HFFc6 (cell line): ENCODE measurements around the gene NPAS2. TPM values are rescaled to one million over a fixed set of nuclear protein-coding genes. Genes with fewer than 3 reads are reported as not detected.

Experiments
- DNase-seq: peaks from one replicate; pipeline ENCODE4 v3.0.0-alpha.2; 2018
- H3K27ac Mint-ChIP-seq: 2 replicates; pipeline ENCODE4 v1.8.0; 2020; ENCODE audit warnings: mild to moderate bottlenecking, mixed read lengths
- H3K27me3 Mint-ChIP-seq: 2 replicates; pipeline ENCODE4 v1.8.0; 2021; ENCODE audit warnings: mild to moderate bottlenecking, moderate library complexity, mixed read lengths; ENCODE audit not compliant: insufficient read depth
- H3K36me3 Mint-ChIP-seq: 2 replicates; pipeline ENCODE4 v1.8.0; 2021; ENCODE audit warnings: low read depth, mixed read lengths
- H3K4me1 Mint-ChIP-seq: 2 replicates; pipeline ENCODE4 v1.8.0; 2020; ENCODE audit warnings: low read depth, mixed read lengths
- H3K4me3 Mint-ChIP-seq: 2 replicates; pipeline ENCODE4 v1.8.0; 2020; ENCODE audit warnings: mild to moderate bottlenecking, moderate library complexity, mixed read lengths
- H3K9me3 Mint-ChIP-seq: 2 replicates; pipeline ENCODE4 v1.8.0; 2020; ENCODE audit warnings: mild to moderate bottlenecking, mixed read lengths
- total RNA-seq, 6 experiments: library from RNA; stranded (reverse); fragmentation: NEBNext Ultra II Directional; extraction: Animal tissue kit (Norgen Biotek cat#: 25700); gene quantifications; 2 replicates in 1 of 6; 3 replicates in 5 of 6; pipeline ENCODE4 v1.2.3, GENCODE V29; 2021
- TF ChIP-seq, protein P1 (sequence below): fragments of 200-600 bp; sonication (generic); IDR thresholded peaks from 2 replicates; pipeline ENCODE4 v1.5.0; 2021; ENCODE audit warnings: antibody characterized with exemption, mild to moderate bottlenecking

The NPAS2 gene
- total RNA-seq, 6 experiments from 2014 or later, result 8.8 to 14.7 (median 9.3) TPM

DNA sequence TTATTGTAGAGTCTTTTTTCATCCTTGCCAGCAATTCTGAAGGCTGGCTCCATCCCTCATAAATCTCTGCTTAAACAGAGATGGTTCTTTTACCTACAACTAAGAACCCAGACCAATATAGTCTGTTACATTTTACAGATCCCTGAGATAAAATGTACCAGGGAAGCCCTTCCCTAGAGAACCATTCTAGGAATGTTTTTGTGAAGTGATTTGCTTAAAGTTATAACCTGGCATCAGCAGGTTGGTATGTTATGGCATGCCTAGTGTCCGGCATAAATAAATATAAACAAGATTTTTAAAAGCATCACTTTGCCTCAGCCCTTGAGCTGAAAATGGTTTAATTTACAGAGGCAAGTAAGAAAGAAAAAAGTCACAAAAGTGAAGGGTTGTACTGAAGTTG is 18.5 kb upstream of the NPAS2 start:
- H3K27me3 Mint-ChIP-seq, result peaks cover 8% of the 10 kb centered on the region
- no peaks in the 10 kb centered on the region for H3K9me3 Mint-ChIP-seq
- peak; percentile 35 for DNase-seq
- H3K4me1 Mint-ChIP-seq, result peaks cover 16% of the 10 kb centered on the region
- H3K36me3 Mint-ChIP-seq, result no peaks in the 10 kb centered on the region
- H3K27ac Mint-ChIP-seq, result peak overlapping the region; percentile 51; the same call in 1 of the 2 replicates
- TF ChIP-seq, protein P1, sequence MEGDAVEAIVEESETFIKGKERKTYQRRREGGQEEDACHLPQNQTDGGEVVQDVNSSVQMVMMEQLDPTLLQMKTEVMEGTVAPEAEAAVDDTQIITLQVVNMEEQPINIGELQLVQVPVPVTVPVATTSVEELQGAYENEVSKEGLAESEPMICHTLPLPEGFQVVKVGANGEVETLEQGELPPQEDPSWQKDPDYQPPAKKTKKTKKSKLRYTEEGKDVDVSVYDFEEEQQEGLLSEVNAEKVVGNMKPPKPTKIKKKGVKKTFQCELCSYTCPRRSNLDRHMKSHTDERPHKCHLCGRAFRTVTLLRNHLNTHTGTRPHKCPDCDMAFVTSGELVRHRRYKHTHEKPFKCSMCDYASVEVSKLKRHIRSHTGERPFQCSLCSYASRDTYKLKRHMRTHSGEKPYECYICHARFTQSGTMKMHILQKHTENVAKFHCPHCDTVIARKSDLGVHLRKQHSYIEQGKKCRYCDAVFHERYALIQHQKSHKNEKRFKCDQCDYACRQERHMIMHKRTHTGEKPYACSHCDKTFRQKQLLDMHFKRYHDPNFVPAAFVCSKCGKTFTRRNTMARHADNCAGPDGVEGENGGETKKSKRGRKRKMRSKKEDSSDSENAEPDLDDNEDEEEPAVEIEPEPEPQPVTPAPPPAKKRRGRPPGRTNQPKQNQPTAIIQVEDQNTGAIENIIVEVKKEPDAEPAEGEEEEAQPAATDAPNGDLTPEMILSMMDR, result no peak
- no peak overlapping the region for H3K4me3 Mint-ChIP-seq

DNA sequence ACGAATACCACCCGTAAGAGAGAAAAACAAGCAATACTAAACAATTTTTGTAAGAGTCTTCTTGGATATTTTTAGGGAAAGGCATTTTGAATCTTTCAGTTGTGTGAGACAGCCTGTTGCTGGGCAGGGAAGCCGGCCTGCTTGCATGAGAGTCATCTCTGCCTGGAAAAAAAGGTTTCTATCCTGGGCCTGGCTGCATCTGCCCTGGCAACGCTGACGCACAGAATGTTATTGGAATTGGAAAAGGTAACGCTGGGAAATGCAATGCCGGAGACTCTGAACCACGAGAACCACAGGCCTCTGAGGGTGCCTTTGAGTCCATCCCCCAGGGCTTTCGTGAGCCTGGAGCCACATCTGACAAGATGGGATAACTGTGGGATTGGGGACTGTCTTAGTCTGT is 17.9 kb upstream of the NPAS2 start:
- Mint-ChIP-seq H3K36me3 (no peaks in the 10 kb centered on the region), H3K4me3 (no peak overlapping the region), H3K9me3 (no peaks in the 10 kb centered on the region), H3K27ac (no peak overlapping the region; the same call in 1 of the 2 replicates), H3K4me1 (peaks cover 16% of the 10 kb centered on the region), H3K27me3 (peaks cover 8% of the 10 kb centered on the region)
- DNase-seq, result no peak
- TF ChIP-seq, protein P1, result no peak

- peaks cover 10% of the 10 kb centered on the region for H3K27me3 Mint-ChIP-seq
- no peak for DNase-seq
- H3K9me3 Mint-ChIP-seq, result no peaks in the 10 kb centered on the region
- H3K27ac Mint-ChIP-seq, result no peak overlapping the region
- H3K4me3 Mint-ChIP-seq, result no peak overlapping the region
- peaks cover 16% of the 10 kb centered on the region for H3K4me1 Mint-ChIP-seq
- TF ChIP-seq, protein P1, result no peak
- no peaks in the 10 kb centered on the region for H3K36me3 Mint-ChIP-seq
These were observed 16.6 kb upstream of the NPAS2 start for GRCh38 chr2:100803334-100803733.

DNA sequence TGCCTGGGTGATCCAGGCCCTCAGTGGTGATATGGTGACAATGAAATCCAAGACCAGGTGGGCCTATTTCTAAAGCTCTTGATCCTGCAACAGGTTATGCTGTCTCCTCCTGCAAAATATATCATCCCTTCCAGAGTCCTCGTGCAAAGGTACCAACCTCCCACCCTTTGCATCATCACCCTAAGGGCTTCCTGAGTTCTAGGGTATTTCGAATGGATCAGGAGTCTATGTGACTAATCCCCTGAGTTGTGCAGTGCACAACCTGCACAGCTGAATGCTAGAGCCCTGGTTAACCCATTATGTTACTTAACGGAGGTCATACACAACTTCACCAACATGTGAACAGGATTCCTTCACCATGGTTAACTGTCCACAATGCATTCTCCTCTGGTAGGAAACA is 13.4 kb upstream of the NPAS2 start:
- Mint-ChIP-seq H3K4me3 (no peak overlapping the region), H3K4me1 (peaks cover 6% of the 10 kb centered on the region), H3K27me3 (peaks cover 3% of the 10 kb centered on the region), H3K36me3 (no peaks in the 10 kb centered on the region), H3K27ac (no peak overlapping the region), H3K9me3 (no peaks in the 10 kb centered on the region)
- TF ChIP-seq, protein P1, result no peak
- DNase-seq, result no peak

GRCh38 chr2:100807707-100808106 is 12.2 kb upstream of the NPAS2 start:
- Mint-ChIP-seq H3K9me3 (no peaks in the 10 kb centered on the region), H3K27ac (no peak overlapping the region), H3K27me3 (peaks cover 3% of the 10 kb centered on the region), H3K36me3 (no peaks in the 10 kb centered on the region), H3K4me1 (no peaks in the 10 kb centered on the region), H3K4me3 (no peak overlapping the region)
- TF ChIP-seq, protein P1, result no peak
- no peak for DNase-seq

DNA sequence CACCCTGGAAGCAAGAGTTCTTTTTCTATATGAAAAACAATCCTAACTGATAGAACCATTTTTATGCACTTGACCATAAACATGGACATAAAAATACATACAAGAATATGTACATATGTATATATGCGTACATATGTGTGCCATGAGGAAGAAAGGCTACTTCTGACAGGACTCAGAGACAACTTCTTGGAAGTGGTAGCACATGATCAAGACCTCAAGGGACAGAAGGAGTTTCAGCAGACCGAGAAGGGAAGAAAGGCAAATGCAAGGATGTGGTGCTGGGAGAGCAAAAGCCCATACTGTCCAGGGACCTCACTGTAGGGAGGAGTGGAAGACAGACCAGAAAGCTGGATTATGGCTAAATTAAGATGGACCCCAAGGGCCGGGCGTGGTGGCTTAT is 11.4 kb upstream of the NPAS2 start:
- Mint-ChIP-seq H3K36me3 (no peaks in the 10 kb centered on the region), H3K4me1 (peaks cover 5% of the 10 kb centered on the region), H3K27me3 (peaks cover 3% of the 10 kb centered on the region), H3K4me3 (no peak overlapping the region), H3K27ac (no peak overlapping the region), H3K9me3 (no peaks in the 10 kb centered on the region)
- TF ChIP-seq, protein P1, result no peak
- DNase-seq, result no peak
